Nephron (organoid): ENCODE data around the gene KITLG.
"Not testable (repeated sequence)": the region's sequence is repeated elsewhere in the genome, so short reads cannot be mapped to it uniquely, and the experiment has no call there.

Experiments used
- H3K27ac Mint-ChIP-seq, 3 experiments: 2 replicates each; pipeline ENCODE4 v1.8.0; 2020; ENCODE audit warnings: mixed read lengths in 3 of 3, mild to moderate bottlenecking in 2 of 3, moderate library complexity in 1 of 3
- H3K27me3 Mint-ChIP-seq: 2 replicates; pipeline ENCODE4 v1.8.0; 2021; ENCODE audit warnings: low read depth, mild to moderate bottlenecking, moderate library complexity, mixed read lengths
- H3K36me3 Mint-ChIP-seq: 2 replicates; pipeline ENCODE4 v1.8.0; 2020; ENCODE audit warnings: low read depth, mixed read lengths
- H3K4me1 Mint-ChIP-seq: 2 replicates; pipeline ENCODE4 v1.8.0; 2020; ENCODE audit warnings: mixed read lengths
- H3K4me3 Mint-ChIP-seq, 3 experiments: 2 replicates each; pipeline ENCODE4 v1.8.0; 2020; ENCODE audit warnings: mild to moderate bottlenecking in 3 of 3, mixed read lengths in 3 of 3, moderate library complexity in 2 of 3
- H3K9me3 Mint-ChIP-seq: 2 replicates; pipeline ENCODE4 v1.8.0; 2020; ENCODE audit warnings: mixed read lengths
- TF ChIP-seq, protein P1 (sequence below), 3 experiments: fragments of 200-600 bp; sonication (generic); IDR thresholded peaks; one replicate each; pipeline ENCODE4 v1.5.0; 2021; ENCODE audit warnings: antibody characterized with exemption in 3 of 3; ENCODE audit not compliant: unreplicated experiment in 3 of 3

KITLG gene

DNA sequence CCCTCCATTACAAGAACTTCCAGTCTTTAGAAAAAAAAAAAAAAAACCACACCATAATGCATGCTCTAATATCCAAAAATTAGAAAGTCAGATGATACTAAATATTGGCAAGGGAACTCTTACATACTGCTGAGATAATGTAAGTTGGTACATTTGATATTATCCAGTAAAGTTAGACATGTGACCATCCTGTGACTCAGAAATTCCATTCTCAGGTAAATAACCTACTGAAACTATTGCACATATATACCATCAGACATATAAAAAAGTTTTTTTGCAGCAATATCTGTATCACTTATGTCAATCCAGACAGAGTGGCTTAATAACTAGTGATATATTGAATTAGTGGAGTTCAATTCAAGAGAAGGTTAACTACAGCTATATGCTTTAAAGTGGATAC, 63.5 kb downstream of the KITLG start:
- H3K4me1 Mint-ChIP-seq, result no peaks in the 10 kb centered on the region
- no peaks in the 10 kb centered on the region for H3K27me3 Mint-ChIP-seq
- no peaks in the 10 kb centered on the region for H3K36me3 Mint-ChIP-seq
- TF ChIP-seq, protein P1, sequence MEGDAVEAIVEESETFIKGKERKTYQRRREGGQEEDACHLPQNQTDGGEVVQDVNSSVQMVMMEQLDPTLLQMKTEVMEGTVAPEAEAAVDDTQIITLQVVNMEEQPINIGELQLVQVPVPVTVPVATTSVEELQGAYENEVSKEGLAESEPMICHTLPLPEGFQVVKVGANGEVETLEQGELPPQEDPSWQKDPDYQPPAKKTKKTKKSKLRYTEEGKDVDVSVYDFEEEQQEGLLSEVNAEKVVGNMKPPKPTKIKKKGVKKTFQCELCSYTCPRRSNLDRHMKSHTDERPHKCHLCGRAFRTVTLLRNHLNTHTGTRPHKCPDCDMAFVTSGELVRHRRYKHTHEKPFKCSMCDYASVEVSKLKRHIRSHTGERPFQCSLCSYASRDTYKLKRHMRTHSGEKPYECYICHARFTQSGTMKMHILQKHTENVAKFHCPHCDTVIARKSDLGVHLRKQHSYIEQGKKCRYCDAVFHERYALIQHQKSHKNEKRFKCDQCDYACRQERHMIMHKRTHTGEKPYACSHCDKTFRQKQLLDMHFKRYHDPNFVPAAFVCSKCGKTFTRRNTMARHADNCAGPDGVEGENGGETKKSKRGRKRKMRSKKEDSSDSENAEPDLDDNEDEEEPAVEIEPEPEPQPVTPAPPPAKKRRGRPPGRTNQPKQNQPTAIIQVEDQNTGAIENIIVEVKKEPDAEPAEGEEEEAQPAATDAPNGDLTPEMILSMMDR (IDR thresholded peaks at IDR 0.05; ENCODE audit: unreplicated experiment in 3 of 3), result no peak
- H3K9me3 Mint-ChIP-seq, result no peaks in the 10 kb centered on the region
- no peak overlapping the region for H3K27ac Mint-ChIP-seq
- H3K4me3 Mint-ChIP-seq, result no peak overlapping the region

DNA sequence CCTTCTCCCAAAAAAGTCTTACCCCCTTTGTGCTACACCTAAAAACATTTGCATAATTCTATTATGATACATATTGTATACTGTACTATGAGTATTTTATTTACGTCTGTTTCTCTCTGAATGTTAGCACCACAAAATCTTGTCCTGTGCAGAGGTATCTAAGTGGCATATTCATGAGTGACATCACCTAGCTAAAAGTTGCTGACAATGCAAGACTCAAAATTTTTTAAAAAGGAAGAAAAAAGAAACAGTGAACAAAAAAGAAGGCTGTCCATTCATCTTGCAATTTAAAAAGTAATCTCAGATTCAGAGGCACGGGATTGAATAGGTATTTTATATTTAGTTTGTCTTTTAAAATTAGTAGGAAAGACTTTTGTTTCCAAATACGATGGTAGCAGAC, 69.4 kb downstream of the KITLG start:
- H3K4me1 Mint-ChIP-seq, result no peaks in the 10 kb centered on the region
- H3K4me3 Mint-ChIP-seq, result no peak overlapping the region
- TF ChIP-seq, protein P1 (IDR thresholded peaks at IDR 0.05; ENCODE audit: unreplicated experiment in 3 of 3), result no peak
- H3K9me3 Mint-ChIP-seq, result no peaks in the 10 kb centered on the region
- no peak overlapping the region for H3K27ac Mint-ChIP-seq
- no peaks in the 10 kb centered on the region for H3K27me3 Mint-ChIP-seq
- peaks cover 3% of the 10 kb centered on the region for H3K36me3 Mint-ChIP-seq

DNA sequence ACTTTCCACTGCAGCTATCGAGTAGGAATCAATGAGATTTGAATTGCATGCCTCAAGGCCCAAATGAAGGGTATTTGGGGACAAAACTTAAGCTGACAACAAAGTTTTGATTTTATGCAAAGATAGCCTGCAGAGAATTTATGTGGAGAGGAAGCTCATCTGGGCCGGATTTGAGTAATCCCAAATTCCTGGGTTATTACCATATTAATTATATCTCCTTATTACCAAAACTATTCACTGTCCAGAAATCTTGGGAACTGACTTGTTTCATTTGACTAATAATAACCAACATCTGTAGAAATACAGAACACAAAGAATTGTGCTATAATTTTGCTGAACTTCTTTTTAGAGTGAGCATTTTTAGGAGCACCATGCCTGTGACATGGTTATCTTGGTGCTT, 70.4 kb downstream of the KITLG start:
- Mint-ChIP-seq H3K9me3 (no peaks in the 10 kb centered on the region), H3K27ac (no peak overlapping the region), H3K36me3 (peaks cover 8% of the 10 kb centered on the region), H3K4me1 (no peaks in the 10 kb centered on the region), H3K27me3 (no peaks in the 10 kb centered on the region), H3K4me3 (no peak overlapping the region)
- TF ChIP-seq, protein P1 (IDR thresholded peaks at IDR 0.05; ENCODE audit: unreplicated experiment in 3 of 3), result no peak

DNA sequence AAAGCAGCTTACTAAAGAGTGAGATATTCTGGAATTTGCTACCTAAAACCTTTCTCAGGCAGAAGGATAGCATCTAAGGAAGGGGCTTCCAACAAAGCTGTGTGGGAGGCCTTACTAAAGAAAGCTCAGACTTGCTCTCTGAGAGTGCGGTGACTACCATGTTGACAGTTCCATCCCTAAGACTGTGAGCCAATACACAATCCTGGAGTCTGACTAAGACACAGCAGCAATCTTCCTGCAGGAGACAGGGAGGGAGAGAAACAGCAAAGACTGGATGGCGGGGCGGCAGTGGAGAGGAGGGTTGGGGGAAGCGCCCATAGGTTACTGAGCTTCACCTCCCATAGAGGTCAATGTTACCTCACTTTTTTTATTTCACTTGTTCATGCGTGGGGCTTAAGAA, 70.9 kb downstream of the KITLG start:
- Mint-ChIP-seq H3K4me3 (no peak overlapping the region), H3K4me1 (no peaks in the 10 kb centered on the region), H3K27ac (no peak overlapping the region), H3K9me3 (no peaks in the 10 kb centered on the region), H3K27me3 (no peaks in the 10 kb centered on the region), H3K36me3 (peaks cover 8% of the 10 kb centered on the region)
- TF ChIP-seq, protein P1 (IDR thresholded peaks at IDR 0.05; ENCODE audit: unreplicated experiment in 3 of 3), result no peak

DNA sequence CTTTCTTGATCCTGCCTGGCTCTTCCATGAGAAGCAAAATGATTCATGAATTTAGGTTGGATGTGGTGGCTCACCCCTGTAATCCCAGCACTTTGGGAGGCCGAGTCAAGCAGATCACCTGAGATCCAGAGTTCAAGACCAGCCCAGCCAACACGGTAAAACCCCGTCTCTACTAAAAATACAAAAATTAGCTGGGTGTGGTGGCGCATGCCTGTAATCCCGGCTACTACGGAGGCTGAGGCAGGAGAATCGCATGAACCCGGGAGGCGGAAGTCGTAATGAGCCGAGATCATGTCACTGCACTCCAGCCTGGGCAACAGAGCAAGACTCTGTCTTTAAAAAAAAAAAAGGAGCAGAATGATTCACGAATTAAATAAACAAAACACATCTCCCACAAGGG, 72.4 kb downstream of the KITLG start:
- H3K9me3 Mint-ChIP-seq, H3K36me3 Mint-ChIP-seq, H3K4me1 Mint-ChIP-seq, H3K27ac Mint-ChIP-seq, H3K4me3 Mint-ChIP-seq, H3K27me3 Mint-ChIP-seq: not testable (repeated sequence)

DNA sequence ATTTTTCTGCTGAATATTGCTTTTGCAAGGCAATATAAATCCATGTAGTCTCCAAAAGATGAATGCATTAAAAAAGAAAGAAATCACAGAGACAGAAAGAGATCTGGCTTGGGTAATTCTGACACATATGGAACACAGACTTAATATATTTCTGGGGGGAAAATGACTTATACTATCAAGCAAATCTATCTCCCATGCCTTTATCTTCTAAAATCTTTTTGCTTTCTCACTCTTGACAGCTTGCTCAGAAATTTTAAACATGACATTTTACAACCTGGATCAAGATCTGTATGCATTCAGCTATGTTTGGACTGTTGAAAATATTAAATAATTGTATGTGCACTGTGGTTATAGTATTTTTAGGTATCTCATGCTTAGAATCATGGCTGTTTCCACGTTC, 73.0 kb downstream of the KITLG start:
- Mint-ChIP-seq H3K36me3 (peaks cover 8% of the 10 kb centered on the region), H3K4me1 (no peaks in the 10 kb centered on the region), H3K27me3 (no peaks in the 10 kb centered on the region), H3K9me3 (no peaks in the 10 kb centered on the region), H3K4me3 (no peak overlapping the region), H3K27ac (no peak overlapping the region)
- TF ChIP-seq, protein P1 (IDR thresholded peaks at IDR 0.05; ENCODE audit: unreplicated experiment in 3 of 3), result no peak
